HFFc6 (cell line): ENCODE results near the gene CHST13. TPM values are rescaled to one million over a fixed set of nuclear protein-coding genes. Genes with fewer than 3 reads are reported as not detected.

ENCODE experiments used
- DNase-seq: peaks from one replicate; pipeline ENCODE4 v3.0.0-alpha.2; 2018
- H3K27ac Mint-ChIP-seq: 2 replicates; pipeline ENCODE4 v1.8.0; 2020; ENCODE audit warnings: mild to moderate bottlenecking, mixed read lengths
- H3K27me3 Mint-ChIP-seq: 2 replicates; pipeline ENCODE4 v1.8.0; 2021; ENCODE audit warnings: mild to moderate bottlenecking, moderate library complexity, mixed read lengths; ENCODE audit not compliant: insufficient read depth
- H3K36me3 Mint-ChIP-seq: 2 replicates; pipeline ENCODE4 v1.8.0; 2021; ENCODE audit warnings: low read depth, mixed read lengths
- H3K4me1 Mint-ChIP-seq: 2 replicates; pipeline ENCODE4 v1.8.0; 2020; ENCODE audit warnings: low read depth, mixed read lengths
- H3K4me3 Mint-ChIP-seq: 2 replicates; pipeline ENCODE4 v1.8.0; 2020; ENCODE audit warnings: mild to moderate bottlenecking, moderate library complexity, mixed read lengths
- H3K9me3 Mint-ChIP-seq: 2 replicates; pipeline ENCODE4 v1.8.0; 2020; ENCODE audit warnings: mild to moderate bottlenecking, mixed read lengths
- total RNA-seq, 6 experiments: library from RNA; stranded (reverse); fragmentation: NEBNext Ultra II Directional; extraction: Animal tissue kit (Norgen Biotek cat#: 25700); gene quantifications; 2 replicates in 1 of 6; 3 replicates in 5 of 6; pipeline ENCODE4 v1.2.3, GENCODE V29; 2021
- TF ChIP-seq, protein P1 (sequence below): fragments of 200-600 bp; sonication (generic); IDR thresholded peaks from 2 replicates; pipeline ENCODE4 v1.5.0; 2021; ENCODE audit warnings: antibody characterized with exemption, mild to moderate bottlenecking

Gene CHST13
- total RNA-seq, 6 experiments from 2014 or later, result not detected

DNA sequence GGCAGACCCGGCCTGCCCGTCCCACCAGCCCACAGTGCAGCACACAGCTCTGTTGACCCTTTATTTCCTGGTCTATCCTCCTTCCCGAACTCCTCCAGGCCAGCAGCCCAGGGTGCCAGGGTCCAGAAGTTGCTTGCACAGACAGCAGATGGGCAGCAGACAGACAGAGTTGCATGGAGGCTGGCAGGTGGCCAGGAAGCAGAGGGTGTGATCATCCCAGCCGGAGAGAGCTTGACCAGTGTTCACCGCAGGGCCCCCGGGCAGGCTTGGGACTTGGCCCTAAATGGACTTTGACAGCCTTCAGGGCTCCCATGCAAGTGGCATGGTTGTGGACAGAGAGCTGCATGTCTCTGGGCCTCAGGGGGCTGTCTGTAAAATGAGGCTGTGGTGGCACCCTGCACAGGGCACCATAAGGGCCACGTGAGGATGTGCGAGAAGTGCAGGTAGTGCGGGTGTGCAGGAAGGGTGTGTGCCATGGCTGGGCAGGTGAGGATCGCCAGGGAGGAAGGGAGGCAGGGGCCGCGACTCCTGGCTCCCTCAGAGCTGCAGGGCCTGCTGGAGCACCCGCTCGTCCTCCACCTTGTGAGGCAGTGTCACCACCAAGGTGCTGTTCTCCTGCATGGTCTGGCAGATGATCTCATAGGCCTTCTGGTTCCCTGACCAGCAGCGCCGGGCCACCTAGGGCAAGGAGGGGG is 42.0 kb upstream of the CHST13 start:
- Mint-ChIP-seq H3K27me3 (peaks cover 18% of the 10 kb centered on the region), H3K4me3 (no peak overlapping the region), H3K4me1 (peaks cover 12% of the 10 kb centered on the region), H3K36me3 (no peaks in the 10 kb centered on the region), H3K9me3 (no peaks in the 10 kb centered on the region), H3K27ac (no peak overlapping the region)
- TF ChIP-seq, protein P1, sequence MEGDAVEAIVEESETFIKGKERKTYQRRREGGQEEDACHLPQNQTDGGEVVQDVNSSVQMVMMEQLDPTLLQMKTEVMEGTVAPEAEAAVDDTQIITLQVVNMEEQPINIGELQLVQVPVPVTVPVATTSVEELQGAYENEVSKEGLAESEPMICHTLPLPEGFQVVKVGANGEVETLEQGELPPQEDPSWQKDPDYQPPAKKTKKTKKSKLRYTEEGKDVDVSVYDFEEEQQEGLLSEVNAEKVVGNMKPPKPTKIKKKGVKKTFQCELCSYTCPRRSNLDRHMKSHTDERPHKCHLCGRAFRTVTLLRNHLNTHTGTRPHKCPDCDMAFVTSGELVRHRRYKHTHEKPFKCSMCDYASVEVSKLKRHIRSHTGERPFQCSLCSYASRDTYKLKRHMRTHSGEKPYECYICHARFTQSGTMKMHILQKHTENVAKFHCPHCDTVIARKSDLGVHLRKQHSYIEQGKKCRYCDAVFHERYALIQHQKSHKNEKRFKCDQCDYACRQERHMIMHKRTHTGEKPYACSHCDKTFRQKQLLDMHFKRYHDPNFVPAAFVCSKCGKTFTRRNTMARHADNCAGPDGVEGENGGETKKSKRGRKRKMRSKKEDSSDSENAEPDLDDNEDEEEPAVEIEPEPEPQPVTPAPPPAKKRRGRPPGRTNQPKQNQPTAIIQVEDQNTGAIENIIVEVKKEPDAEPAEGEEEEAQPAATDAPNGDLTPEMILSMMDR, result no peak
- no peak for DNase-seq

DNA sequence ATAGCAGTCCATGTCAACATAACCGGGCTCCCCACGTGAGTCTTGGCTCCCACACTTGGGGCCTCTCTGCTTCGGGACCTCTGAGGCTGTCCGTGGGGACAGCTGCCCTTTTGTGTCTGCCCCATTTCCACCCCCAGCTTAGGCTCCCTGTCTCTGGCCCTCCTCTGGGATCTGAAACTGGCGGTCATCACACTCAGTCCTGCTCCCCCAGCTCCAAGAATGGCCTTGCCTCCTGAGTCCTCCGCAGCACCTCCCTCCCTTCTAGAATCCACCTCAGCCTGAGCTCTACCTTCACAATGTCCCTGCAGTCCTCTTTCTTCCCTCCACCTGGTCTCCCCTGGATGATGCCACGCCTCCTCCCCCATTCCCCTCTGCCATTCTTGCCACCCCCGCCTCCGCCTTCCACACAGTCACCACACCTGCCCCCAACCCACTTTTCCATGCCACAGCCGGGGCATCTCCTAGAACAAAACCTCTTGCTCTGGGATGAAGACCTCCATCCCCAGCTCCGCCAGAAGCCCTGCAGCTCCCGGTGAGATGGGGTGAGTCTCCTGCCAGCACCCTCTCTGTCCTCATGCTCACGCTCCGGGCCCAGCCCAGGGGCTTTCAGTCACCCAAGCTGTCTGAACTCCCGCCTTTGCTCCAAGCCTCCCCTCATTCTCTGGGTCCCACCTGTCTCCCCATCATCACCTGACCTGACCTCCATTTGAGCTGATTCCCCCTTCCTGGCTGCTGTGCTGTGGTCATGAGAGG is 41.3 kb upstream of the CHST13 start:
- Mint-ChIP-seq H3K36me3 (no peaks in the 10 kb centered on the region), H3K9me3 (no peaks in the 10 kb centered on the region), H3K4me1 (peaks cover 11% of the 10 kb centered on the region), H3K4me3 (no peak overlapping the region), H3K27me3 (peaks cover 18% of the 10 kb centered on the region), H3K27ac (no peak overlapping the region)
- TF ChIP-seq, protein P1, result no peak
- DNase-seq, result no peak

DNA sequence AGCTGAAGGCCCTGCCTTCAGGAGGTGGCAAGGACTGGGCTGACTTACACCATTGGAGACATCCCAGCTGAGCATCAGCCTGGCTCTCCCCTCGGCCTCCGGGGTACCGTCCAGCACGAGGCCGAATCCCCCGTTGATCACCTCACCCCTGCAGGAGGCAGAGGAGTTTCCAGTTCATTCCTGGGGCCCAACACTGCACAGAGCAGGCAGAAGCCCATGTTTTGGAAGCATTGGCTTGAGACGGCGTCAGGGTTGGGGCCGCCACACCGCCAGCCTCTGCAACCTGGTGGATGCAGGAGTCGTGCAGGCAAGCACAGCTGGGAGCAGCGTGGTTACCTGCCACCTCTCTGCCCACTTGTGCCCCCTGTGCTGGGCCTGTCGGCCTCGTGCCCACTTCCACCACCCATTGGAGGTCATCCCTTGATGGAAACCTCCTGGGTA is 40.6 kb upstream of the CHST13 start:
- no peak for DNase-seq
- no peak overlapping the region for H3K27ac Mint-ChIP-seq
- H3K36me3 Mint-ChIP-seq, result no peaks in the 10 kb centered on the region
- H3K27me3 Mint-ChIP-seq, result peaks cover 18% of the 10 kb centered on the region
- H3K9me3 Mint-ChIP-seq, result no peaks in the 10 kb centered on the region
- H3K4me3 Mint-ChIP-seq, result no peak overlapping the region
- H3K4me1 Mint-ChIP-seq, result peaks cover 11% of the 10 kb centered on the region
- TF ChIP-seq, protein P1, result no peak

DNA sequence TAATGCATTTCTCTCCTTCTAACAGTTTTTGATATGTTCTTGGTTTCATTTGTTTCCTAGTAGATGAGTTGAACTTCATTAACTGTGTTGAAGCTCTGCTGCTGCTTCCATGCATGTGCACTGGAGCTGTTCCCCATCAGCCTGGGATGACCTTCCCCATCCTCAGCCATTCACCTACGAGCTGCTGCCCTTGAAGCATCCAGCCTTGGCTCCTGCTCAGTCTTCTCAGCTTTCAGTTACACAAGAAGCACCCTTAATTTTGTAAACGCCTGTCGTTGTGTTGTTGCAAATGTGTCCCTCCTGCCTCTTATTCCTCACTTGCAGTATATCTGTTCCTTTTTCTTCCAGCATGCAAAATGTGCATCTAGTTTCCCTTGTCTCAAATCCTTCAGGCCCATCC is 39.8 kb upstream of the CHST13 start:
- TF ChIP-seq, protein P1, result no peak
- Mint-ChIP-seq H3K4me3 (no peak overlapping the region), H3K9me3 (no peaks in the 10 kb centered on the region), H3K27me3 (peaks cover 20% of the 10 kb centered on the region), H3K36me3 (no peaks in the 10 kb centered on the region), H3K27ac (no peak overlapping the region), H3K4me1 (peaks cover 11% of the 10 kb centered on the region)
- no peak for DNase-seq

DNA sequence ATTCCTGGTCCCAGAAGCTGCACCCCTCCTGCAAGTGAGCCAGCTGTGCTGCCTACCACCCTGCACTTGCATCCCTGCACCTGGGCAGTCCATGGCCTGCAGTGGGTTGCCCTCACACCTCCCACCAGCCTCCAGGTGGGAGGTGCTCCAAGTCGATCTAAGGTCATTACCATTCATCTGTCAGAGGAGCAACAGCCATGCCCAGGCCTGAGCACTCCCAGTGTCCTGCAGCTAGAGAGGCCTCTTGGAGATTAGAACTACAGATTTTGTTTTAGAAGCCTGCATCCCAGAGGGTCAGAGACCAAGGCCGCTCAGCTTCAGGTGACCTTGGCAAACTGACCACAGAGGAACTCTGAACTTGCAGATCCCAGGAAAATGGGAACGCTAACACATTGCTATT is 39.3 kb upstream of the CHST13 start:
- peaks cover 25% of the 10 kb centered on the region for H3K27me3 Mint-ChIP-seq
- H3K36me3 Mint-ChIP-seq, result no peaks in the 10 kb centered on the region
- peaks cover 11% of the 10 kb centered on the region for H3K4me1 Mint-ChIP-seq
- DNase-seq, result no peak
- TF ChIP-seq, protein P1, result no peak
- H3K4me3 Mint-ChIP-seq, result no peak overlapping the region
- H3K9me3 Mint-ChIP-seq, result no peaks in the 10 kb centered on the region
- H3K27ac Mint-ChIP-seq, result no peak overlapping the region
